Astrocyte of the cerebellum (primary cell): Measurements from ENCODE around the gene GPC5.
A peak's percentile ranks its signal among the peaks of the same experiment; 100 is the strongest.

Experiments
- DNase-seq: peaks from one replicate; pipeline ENCODE4 v3.0.0-alpha.2; 2011; ENCODE audit warnings: low read depth
- H3K4me3 ChIP-seq: 2 replicates; pipeline ENCODE4 v1.5.1; 2011; ENCODE audit warnings: mild to moderate bottlenecking, low read depth, low read length, moderate library complexity
- CTCF ChIP-seq: IDR thresholded peaks from 2 replicates; pipeline ENCODE4 v1.5.1; 2012; ENCODE audit warnings: low read length, low read depth, moderate library complexity, mild to moderate bottlenecking; ENCODE audit errors: missing control alignments
- in situ Hi-C: cut with HindIII; loops from 2 replicates; pipeline ENCODE4 v1.10.0; 2017; ENCODE audit warnings: low sequenced_read_pairs

Gene GPC5

GRCh38 chr13:91817250-91817649 lies 418.8 kb downstream of the GPC5 start:
- TF ChIP-seq CTCF = peak; percentile 36
- DNase-seq = no peak
- in situ Hi-C loops = no loop called here
- no peak overlapping the region for H3K4me3 ChIP-seq

GRCh38 chr13:91824416-91824815 lies 426.0 kb downstream of the GPC5 start:
- in situ Hi-C loops = no loop called here
- no peak overlapping the region for H3K4me3 ChIP-seq
- no peak for TF ChIP-seq CTCF
- DNase-seq = no peak

- in situ Hi-C loops = no loop called here
- DNase-seq = no peak
- TF ChIP-seq CTCF = no peak
- no peak overlapping the region for H3K4me3 ChIP-seq
Observed at GRCh38 chr13:91825516-91825915, 427.1 kb downstream of the GPC5 start.

GRCh38 chr13:91836553-91836952 lies 438.1 kb downstream of the GPC5 start:
- TF ChIP-seq CTCF = no peak
- in situ Hi-C loops = no loop called here
- H3K4me3 ChIP-seq = no peak overlapping the region
- no peak for DNase-seq

GRCh38 chr13:91845612-91846011 lies 447.2 kb downstream of the GPC5 start:
- DNase-seq = no peak
- in situ Hi-C loops = no loop called here
- no peak overlapping the region for H3K4me3 ChIP-seq
- TF ChIP-seq CTCF = no peak

- H3K4me3 ChIP-seq = no peak overlapping the region
- TF ChIP-seq CTCF = no peak
- DNase-seq = no peak
- in situ Hi-C loops = no loop called here
Observed at GRCh38 chr13:91863699-91864098, 465.3 kb downstream of the GPC5 start.

- DNase-seq = no peak
- in situ Hi-C loops = no loop called here
- no peak overlapping the region for H3K4me3 ChIP-seq
- TF ChIP-seq CTCF = no peak
Observed at GRCh38 chr13:91868351-91868750, 469.9 kb downstream of the GPC5 start.
